DMS 273 (cell line): ENCODE results near the gene FGFR3.
"Not testable (repeated sequence)": the region's sequence is repeated elsewhere in the genome, so short reads cannot be mapped to it uniquely, and the experiment has no call there.

Source experiments
- DNase-seq: peaks from one replicate; lab custom pipeline; 2025; ENCODE audit not compliant: unreplicated experiment; lab: John Stamatoyannopoulos, UW

The FGFR3 gene

DNA sequence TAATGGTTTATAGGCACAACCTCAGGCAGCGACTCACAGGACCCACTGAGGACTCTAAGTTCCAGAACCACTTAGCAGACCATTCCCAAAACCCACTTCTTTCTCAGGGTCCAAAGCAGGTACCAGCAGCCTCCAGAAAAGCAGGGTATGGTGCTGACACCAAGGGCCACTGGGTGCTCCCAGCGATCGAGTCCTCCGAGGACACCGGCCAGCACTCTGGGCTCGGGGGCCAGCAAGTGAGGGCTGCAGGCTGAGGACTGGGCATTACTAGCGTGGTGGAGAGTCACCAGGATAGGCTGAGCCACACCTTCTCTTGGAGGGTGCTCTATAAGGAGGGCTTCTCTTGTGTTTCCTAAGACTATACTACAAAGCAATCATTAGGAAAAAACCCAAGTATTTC lies 43.6 kb downstream of the FGFR3 start:
- no peak for DNase-seq

DNA sequence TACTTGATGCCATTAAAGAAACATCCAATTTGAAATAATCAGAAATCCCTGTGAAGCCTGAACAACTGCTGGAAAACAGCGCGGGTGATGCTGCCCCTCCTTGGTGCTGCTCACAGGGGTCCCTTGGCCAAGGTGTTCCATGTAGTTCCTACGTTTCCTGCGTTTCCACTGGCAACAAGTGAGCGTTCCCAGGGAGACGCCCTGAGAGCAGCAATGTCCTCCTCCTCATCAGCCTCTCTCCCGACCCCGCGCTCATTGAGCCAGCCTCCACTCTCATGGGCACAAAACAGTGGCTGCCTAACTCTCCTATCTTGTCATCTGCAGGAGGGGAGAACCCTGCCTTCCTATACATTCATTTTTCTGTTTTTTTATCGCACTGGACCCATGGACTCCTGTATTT lies 44.0 kb downstream of the FGFR3 start:
- DNase-seq = no peak

DNA sequence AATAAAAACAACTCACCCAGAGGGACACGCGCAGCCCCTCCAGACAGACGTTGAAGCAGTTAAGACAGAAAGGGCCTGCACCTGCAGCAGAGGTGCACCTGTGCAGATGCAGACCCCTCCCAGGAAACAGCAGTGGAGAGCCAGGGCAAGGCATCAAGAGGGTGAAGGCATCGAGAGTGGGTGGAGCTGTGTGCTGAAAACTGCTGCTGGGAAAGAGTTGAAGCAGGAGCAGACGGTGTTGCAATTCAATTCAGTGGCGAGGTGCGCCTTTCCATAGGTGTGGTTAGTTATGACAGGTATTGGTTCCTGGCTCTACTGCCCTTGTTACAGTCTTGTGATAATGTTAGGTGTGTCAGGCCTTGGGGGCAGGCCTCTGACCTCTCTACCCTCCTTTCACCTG lies 46.2 kb downstream of the FGFR3 start:
- DNase-seq = no peak

DNA sequence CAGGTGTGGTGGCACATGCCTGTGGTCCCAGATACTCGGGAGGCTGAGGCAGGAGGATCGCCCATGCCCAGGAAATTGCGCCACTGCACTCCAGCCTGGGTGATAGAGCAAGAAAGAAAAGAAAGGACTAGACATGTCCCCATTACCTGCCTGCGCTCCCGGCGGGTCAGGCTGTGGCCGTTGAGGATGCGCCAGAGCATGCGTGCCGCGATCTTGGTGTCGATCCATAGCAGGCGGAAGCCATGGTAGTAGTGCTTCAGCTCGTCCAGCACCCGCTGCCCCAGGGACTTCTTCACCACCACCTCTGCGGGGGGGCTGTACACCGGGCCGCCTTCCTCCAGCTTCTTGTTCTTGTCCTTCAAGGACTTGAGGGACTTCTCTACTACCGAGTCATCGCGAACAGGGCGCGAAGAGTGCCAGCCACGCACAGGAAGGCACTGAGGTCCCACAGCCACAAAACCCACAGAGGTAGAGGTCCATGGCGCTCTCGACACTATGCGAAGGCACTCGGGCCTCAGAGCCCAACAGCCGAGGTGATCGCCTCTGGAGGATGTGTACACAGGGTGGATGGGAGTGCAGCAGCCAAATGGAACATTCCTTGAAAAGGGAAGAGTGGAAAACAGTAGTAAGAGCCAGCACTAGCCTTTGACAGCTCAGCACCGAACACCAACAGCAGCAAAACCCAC lies 48.3 kb downstream of the FGFR3 start:
- DNase-seq = no peak

DNA sequence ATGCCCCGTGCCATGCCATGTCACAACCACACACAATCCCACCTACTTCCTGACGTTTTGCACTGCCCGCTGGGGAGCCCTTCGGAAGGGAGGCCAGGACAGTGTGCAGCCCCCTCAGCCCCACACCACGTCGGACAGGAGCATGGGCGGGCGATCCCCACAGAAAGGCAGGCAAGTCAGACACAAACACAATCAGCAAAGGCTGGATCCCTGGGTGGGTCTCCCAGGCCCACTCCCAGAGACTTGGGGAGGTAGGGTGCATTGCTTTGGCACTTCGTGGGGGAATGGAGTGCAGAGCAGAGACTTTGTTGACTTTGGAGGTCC lies 48.8 kb downstream of the FGFR3 start:
- no peak for DNase-seq

DNA sequence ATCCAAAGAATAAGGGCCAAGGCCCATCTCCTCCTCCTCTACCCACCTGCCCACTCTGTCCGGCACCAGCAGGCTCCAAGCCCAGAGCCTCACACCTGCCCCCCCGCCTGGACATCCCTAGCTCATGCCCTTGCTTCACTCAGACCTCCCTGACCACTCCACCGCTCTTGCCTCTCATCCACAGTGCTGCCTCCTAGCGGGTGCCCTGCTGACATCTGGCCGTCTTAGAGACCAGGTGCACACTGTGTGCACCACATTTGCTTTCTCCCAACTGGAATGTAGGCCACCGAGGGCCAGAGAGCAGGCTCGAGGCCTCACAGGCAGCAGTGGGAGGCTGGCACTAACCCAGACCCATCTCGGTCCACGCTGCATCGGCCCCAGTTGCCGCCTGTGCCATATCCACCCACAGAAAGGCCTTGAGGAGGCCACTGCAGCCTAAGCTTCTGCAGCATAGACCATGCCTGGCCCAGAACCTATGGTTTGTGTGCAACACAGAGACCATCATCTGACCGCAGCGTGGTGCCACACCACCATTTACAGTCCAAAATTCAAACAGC lies 49.3 kb downstream of the FGFR3 start:
- no peak for DNase-seq

DNA sequence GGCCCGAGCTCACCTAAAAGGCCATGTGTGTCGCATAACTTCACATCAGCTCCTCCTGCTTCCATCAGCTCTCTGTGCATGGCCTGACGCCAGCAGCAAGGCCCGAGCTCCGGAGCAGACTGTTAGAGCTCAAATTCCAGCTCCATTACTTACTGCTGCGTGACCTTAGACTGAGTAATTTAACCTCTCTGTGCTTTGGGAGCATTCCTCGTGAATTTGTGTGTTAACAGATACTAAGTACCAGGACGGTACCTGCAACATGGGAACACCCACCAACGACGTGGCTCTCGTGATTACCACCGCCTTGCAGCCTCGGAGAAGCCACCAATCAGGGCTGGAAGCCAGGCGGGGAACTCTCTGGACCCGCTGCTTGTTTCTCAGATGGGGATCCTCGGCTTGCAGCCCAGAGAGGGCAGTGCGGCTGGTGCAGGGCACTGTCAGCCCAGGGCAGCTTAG lies 49.9 kb downstream of the FGFR3 start:
- no peak for DNase-seq

DNA sequence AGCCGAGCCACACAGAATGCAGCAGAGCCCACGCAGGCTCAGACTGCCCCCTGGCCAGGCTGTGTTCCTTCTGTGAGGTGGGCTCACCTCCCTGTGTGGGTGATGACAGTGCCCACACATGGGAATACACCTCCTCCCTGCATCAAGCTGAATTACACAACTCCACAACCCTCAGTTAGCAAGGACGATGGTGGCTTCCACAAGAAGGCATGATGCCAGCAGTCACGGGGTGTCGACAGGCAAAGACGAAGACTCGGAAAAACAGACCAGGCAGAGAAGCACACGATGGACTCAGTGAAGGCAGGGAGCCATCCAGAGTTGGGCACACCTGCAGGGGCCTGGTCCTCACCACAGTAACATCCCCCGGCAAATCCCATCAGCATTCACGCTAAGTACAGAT lies 50.8 kb downstream of the FGFR3 start:
- no peak for DNase-seq

DNA sequence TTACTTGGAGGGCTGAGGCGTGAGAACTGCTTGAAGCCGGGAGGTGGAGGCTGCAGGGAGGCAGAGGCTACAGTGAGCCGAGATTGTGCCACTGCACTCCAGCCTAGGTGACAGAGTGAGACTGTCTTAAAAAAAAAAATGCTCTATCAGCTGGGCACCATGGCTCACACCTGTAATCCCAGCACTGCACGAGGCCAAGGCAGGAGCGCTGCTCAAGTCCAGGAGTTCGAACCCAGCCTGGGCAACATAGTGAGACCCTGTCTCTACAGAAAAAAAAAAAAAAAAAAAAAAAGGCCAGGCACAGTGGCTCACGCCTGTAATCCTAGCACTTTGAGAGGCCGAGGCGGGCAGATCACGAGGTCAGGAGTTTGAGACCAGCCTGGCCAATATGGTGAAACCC lies 51.5 kb downstream of the FGFR3 start:
- not testable (repeated sequence) for DNase-seq

DNA sequence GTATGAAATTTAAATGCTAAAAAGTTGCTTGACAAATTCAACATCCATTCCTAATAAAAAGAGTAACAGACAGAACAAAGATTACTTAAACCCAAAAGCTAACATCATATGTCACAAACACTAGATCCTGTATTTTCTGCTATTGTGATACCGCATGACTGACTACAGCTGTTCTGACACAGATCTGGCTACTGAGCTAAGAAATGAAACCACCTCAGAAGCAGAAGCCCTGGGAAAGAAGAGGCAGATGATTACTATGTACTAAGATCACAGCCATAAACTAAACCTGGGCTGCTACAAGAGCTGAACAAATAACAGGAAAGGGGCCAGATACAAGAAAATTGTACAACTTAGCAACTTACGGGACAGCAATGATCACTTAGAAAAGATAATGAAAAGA lies 53.5 kb downstream of the FGFR3 start:
- DNase-seq = no peak

DNA sequence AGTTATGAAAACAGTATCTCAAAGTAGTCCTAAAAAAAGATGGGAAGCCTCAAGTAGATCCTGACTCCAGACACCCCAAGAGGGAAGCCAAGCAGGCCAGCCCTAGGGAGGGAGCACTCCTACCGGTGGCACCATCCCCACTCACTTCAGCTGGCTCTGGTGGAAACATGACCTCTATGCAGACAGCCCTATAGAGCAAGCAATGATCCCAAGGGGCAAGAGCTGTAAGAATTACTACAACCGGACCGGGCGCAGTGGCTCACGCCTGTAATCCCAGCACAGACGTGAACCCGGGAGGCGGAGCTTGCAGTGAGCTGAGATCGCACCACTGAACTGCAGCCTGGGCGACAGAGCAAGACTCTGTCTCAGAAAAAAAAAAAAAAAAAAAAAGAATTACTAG lies 57.2 kb downstream of the FGFR3 start:
- no peak for DNase-seq

DNA sequence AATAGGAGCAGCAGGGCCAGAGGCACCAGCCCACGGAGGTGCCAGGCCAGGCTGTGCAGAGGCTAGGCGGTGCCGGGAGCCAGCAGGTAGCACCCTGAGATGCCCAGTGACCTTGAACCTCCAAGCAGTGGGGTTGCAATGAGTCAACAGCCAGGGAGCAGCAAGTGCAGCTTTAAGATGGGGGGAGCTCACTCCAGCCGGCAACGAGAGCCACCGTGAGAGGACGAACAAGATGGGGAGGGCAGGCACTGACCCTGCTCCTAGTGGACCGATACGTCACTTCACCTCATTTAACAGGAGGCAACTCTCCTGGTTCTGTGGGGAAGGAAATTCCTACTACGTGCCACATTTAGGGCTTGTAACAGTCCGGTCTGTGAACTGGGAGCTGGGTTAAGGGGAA lies 58.1 kb downstream of the FGFR3 start:
- DNase-seq = no peak

DNA sequence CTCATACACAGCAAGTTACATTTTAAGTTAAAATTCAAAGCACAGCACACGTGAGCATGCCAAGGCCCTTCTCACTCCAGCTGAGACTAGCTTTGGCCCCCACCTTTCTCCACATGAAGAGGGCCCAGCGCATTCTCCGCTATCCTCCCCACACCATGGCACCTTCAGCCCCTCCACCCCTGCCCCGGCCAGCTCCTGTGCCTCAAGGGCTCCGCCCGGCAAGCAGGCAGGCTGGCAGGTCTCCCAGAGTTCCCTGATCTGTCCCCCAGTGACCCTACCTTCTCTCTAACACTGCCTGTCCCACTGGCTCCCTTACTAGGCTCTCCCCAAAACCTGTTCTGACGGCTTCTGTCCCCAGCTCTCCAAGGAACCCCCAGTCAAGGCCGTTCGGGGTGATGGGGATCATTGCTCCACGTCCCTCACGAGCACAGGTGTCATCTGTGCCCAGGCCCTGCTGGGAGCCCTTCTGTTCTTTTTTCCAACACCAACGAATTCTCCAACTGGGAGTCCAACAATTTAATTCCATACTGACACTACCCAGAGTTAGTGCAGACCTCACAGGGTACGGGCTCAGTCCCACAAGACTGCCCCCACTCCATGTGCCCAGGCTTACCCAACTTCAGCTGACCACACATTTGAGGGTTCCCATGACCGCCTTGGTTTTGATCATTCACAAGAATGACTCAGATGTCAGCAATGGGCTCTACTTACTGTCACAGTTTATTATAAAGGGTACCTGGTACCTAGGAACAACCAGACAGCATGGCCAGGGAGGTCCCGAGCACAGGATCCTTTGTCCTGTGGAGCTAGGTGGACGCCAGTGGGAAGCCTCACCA lies 58.7 kb downstream of the FGFR3 start:
- DNase-seq = peak; percentile 32

DNA sequence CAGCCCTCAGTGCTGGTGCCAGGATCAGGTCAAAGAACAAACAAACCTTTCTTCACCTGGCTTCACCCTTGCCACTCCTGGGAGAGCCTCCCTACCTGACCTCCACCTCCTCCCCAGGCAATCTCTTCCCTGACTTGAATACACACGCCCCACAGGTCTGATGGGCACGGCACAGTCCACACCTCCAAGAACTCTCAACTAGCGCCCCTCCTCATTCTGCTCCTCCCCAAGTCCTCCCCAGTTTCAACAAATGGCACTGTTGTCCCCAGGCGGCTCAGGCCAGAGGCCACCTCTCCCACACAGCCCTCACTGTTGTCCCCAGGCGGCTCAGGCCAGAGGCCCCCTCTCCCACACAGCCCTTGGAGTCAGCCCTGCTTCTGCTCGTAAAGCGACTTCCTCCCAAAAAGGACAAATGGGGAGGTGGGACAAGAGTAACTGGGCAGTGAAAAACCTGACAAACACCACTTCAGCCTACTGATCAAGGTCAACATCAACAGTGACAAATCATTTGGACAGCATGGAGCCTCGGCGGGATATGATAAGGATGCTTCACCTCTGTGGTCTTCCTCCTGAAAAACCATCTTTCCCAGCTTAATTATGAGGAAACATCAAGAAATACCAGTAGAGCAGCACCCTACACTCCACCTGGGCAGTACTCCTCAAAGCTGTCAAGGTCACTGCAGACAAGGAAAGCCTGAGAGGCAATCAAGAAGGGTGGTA lies 60.0 kb downstream of the FGFR3 start:
- DNase-seq = no peak

DNA sequence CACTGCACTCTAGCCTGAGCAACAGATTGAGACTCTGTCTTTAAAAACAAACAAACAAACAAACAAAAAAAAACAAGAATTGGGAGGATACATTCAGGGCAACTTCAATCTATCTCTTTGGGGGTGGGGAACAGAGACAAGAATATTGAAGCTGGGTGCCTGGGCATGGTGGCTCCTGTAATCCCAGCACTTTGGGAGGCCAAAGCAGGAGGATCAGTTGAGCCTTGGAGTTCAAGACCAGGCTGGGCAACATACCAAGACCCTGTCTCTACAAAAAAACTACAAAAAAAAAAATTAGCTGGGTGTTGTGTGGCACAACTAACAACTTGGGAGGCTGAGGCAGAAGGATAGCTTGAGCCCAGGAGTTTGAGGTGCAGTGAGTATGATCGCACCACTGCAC lies 61.7 kb downstream of the FGFR3 start:
- no peak for DNase-seq

DNA sequence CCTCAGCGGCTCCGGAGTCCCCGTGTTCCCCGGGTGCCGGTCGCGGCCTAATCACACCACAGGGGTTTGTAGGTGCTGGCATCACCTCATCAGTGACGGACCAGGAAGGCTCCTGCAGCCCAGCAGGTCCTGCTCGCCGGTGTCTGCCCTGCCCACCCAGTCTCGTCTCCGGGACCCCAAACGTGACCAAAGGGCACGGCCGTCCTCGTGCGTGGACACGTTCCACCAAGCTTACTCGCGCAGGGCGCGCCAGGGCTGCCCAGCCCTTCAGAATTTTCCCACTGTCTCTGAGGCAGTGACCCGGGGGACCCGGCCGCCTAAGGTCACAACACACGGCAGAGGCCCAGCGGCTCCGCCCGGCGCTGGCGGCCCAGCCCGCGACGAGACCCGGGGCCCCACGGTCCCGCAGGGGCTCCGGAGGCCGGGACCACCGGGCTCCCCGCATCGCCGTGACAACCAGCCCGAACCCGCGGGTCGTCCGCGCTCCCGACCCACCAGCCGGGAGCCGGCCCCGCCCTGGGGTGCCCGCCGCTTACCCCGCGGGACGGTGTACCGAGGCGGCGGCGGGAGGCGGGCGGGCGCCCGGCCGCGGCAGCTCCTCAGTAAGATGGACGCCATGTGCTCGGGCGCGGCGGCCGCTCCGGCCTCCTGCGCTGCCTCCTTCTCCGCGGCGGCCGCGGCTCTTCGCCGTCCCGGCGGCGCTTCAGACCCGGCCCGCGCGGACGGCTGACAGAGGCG lies 62.4 kb downstream of the FGFR3 start:
- peak; percentile 35 for DNase-seq

DNA sequence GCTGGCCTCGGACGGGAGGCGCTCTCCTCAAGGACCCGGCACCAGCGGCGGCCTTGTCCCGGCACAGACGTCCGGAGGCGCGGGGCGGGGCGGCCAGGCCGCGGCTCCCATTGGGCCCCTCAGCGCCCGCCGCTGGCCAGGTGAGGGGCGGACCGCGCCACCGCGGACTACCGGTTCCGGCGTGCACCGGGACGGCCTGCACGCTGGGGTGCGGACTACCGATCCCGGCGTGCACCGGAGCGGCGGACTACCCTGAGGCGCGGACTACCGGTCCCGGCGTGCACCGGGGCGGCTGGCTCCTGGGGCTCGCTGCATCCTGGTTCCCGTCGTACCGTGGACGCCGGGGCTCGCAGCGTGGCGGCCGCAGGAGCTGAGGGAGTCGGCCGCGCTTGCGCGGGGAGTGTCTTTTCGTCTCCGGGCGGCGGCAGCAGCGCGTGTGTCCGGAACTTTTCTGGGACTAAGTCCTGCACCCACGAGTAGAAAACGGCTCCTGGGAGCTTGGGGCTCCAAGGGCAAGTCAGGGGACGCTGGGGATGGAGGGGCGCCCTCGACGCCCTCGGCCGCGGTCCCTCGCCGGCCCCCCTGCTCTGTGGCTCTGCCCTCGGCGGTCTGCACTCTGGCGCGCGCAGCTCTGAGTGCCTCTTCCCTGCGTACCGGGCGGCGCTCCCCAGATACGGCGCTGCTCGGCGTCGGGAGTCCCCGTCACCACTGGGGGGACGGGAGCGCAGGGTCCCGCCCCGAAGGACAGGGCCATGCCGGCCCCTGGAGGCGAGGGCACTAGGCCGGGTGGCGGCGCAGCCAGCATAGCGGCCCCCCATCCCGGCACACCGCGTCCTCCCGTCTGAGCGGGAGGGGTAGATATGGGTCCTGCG lies 63.2 kb downstream of the FGFR3 start, which contains the start of gene LETM1:
Gene LETM1 (minus strand): TSS at position 86 of the 872 bp plus-strand sequence. CDS start 206 bp downstream, outside the sequence.
- peak; percentile 94 for DNase-seq

DNA sequence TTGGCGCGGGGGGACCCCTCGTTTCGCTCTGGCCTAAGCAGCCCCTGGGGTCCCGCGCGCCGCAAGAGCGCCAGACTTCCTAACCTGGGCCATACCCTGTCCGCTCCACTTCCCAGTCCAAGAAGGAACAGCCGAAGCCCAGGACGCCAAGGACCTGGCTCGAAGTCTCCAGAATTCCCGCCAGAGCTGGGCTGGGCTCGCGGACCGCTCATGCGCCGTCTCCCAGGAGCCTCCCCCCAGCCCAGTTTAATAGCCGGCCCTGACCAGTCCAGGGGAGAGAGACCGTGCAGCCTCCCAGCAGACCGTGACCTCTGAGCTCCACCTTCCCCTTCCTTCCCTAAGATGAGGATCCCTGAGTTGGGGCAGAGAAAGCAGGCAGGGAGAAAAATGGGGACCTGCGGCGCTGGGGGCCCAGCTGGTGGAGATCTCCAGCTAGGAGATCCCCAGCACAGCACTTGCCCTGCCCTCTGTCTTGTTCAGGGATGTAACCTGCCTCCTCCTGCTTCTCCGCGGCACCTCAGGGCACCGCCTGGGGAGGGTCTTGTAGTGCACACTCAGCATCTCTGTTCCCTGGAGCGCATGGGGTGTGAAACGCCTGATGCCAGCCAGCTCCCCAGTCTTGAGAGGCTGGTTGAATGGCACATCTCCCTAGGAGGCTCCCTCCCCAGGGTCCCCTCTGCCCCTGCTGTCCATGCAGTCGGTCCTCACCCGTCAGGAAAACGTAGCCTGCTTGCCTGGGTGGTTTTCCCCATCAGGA lies 64.0 kb downstream of the FGFR3 start:
- no peak for DNase-seq

DNA sequence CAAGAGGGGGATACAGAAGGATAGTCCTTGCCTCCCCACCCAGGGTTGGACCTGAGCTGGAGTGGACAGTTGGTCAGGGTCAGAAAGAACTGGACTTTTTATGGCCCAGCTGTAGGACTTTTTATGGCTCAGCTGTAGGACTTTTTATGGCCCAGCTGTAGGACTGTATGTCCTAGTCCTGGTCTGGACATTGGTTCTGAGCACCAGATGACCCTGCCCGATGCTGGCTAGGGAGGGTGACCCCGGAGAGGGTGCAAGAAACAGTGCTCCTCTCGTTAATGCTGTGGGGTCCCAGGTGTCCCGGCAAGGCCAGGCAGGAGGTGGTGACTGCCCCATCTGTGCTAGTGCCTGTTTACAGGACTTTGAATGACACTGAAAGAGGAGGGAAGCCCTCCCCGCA lies 64.8 kb downstream of the FGFR3 start:
- no peak for DNase-seq
